ENCODE results near the gene ZRANB2.

The ZRANB2 gene

GRCh38 chr1:71080739-71081696 lies at the start of gene ZRANB2:
TSS of gene ZRANB2 (minus strand) at chr1:71081035. CDS start at chr1:71080995, 40 bp downstream.
- peak; percentile 89 for DNase-seq (ENCODE audit: extremely low read depth, low read depth)
- TF ChIP-seq CTCF (IDR thresholded peaks at IDR 0.05; ENCODE audit: low read depth, low read length): peak; percentile 80

- TF ChIP-seq CTCF (IDR thresholded peaks at IDR 0.05; ENCODE audit: low read depth, low read length): no peak
- no peak for DNase-seq (ENCODE audit: extremely low read depth, low read depth)
Observed at GRCh38 chr1:71128060-71128459, 47.2 kb upstream of the ZRANB2 start.

- no peak for TF ChIP-seq CTCF (IDR thresholded peaks at IDR 0.05; ENCODE audit: low read depth, low read length)
- DNase-seq (ENCODE audit: extremely low read depth, low read depth): no peak
Observed at GRCh38 chr1:71118086-71118485, 37.3 kb upstream of the ZRANB2 start.

GRCh38 chr1:71116729-71117128 lies 35.9 kb upstream of the ZRANB2 start:
- DNase-seq (ENCODE audit: extremely low read depth, low read depth): no peak
- TF ChIP-seq CTCF (IDR thresholded peaks at IDR 0.05; ENCODE audit: low read depth, low read length): no peak

- TF ChIP-seq CTCF (IDR thresholded peaks at IDR 0.05; ENCODE audit: low read depth, low read length): no peak
- DNase-seq (ENCODE audit: extremely low read depth, low read depth): no peak
Observed at GRCh38 chr1:71106658-71107322, 26.0 kb upstream of the ZRANB2 start.

GRCh38 chr1:71104417-71104816 lies 23.6 kb upstream of the ZRANB2 start:
- no peak for DNase-seq (ENCODE audit: extremely low read depth, low read depth)

More at GRCh38 chr1:71104417-71104816, 23.6 kb upstream of the ZRANB2 start:
- TF ChIP-seq CTCF (IDR thresholded peaks at IDR 0.05; ENCODE audit: low read depth, low read length): no peak

Data from AG09319 (cell line).